LoVo (cell line): ENCODE data around the gene TAB2.

Experiments used
- DNase-seq: peaks from one replicate; pipeline ENCODE4 v3.0.0-alpha.2; 2016; ENCODE audit warnings: low spot score

TAB2 gene

DNA sequence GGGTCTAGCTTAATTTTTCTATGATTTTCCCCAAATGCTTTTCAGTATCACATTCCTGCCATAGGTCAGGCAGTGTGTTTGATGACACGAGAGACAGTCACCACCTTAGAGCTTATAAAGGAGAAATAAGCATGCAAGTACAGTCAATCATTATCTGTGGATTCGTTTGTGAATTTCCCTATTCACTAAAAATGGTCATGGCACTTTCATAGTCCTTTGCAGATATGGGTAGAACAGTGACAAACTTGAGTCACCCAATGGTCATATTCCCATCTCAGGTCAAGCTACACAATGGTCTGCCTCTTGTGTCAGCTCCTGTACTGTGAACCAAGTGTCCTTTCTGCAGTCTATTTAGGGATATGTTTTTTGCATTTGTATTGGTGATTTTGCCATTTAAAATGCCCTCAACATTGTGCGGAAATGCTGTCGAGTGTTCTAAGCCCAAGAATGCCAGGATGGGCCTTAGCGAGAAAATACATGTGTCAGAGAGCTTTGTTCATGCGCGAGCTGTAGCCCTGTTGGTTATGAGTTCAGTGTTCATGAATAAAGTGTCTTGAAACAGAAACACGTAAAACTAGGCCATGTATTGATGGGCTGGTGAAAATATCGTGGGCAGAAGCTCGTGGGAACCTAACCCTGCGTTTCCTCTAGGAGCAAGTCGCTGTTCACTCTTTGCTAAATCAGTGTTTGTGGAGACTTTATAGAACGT, 102.3 kb downstream of the TAB2 start:
- DNase-seq, result no peak

DNA sequence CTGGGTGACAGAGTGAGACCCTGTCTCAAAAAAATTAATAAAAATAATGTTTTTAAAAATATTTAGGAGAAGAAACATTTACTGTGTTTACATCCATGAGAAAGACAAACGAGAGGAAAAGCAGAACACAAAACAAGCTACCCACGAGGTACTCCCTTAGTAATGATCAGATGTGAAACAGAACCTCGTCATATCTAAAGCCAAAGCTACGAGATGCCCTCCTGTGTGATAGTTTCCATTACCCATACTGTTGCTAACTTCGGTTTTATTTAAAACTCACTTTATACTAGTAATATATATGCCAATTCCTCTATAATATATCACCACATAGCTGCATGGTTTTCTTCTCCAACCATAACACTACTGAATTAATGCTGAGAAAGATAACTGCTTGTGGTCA, 103.6 kb downstream of the TAB2 start:
- no peak for DNase-seq

DNA sequence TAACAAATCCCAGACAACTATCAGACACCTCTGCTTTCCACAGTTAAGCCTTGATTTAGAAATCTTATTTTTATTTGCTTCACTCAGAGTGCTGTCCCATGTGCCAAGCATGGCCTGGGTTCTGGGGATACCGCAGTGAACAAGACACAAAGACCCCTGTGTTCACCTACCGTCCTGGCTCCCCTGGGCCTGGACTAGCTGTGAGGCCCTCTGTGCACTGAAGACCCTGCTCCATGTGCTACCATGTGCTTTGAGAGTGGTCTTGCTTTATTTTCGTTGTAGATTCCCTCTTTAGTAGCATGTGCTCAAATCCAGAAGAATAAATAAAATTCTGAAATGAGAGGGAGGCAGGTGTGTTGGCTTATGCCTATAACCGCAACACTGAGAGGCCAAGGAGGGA, 105.1 kb downstream of the TAB2 start:
- no peak for DNase-seq

DNA sequence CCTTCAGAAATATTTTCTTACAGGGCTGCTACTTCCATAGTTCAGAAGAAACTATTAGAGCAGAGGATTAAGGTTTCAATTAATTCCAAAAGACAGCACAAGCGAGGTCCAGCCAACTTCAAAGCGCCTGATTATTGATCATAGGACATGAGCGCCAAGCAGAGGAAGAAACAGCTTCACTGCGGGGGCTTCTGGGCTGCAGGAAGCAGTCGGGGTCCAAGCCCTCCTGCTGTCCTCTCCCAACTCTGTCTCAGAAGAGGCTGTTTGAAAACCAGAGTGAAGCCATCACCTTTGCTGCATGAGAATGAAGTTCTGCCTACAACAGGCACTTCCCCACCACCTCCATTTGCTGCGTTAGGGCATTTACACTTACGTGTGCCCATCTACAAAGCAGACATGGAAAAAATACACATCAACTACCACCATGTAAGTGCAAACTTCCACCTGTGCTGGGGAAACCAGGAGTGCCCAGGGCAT, 106.5 kb downstream of the TAB2 start:
- no peak for DNase-seq

DNA sequence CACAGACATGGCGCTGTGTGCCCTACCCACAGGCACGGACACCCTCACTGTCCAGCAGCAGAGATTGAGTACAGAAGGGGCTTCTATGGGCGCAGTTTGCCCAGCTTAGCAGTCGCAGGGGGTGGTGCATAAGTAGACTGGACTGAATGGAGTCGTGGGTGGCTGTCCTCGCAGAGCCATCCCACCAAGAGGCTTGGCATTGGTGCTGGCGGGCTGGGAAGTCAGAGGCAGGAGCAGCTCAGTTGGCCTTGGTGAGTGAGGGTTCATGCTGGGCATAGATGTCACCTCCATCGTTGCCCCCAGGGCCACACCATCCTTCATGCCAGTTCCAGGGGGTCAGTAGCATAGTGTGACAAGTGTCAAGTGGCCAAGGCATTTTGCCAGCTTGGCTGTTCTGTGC, 107.7 kb downstream of the TAB2 start:
- no peak for DNase-seq

DNA sequence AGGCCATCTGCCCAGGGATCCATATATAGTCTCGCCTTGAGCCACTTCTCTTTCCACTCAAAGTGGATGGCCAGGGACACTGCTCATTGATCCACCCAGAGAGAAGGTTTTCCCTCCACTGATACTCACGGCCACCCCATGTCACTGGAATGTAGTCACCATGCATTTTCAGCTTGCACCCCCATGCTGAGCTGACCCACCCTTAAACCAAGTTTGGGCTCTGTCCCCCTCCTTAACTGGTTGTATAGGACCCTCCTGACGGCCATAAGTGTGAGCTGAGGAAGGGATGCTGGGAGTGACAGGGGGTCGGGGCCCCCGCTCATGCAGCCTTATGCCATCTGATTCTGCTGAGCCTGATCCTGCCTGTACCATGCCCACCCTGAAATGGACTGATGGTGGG, 108.2 kb downstream of the TAB2 start:
- no peak for DNase-seq

DNA sequence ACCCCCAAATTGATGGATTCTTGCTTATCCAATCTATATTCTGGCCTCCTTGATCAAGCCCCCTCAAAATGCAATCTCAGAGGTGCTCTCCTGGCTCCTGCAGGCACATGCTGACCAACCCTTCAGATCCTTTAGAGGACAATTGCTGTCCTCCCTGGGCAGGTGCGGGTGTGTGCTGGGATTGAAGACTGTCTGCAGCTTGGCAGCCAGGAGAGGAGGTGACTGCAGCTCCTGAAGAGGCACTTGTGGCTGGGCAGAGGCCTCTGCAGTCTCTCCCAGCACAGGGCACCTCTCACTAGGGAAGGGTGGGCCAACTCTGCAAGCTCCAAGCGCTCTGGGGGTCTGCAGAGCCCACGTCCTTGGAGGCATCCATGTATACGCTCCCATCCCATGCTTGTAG, 111.1 kb downstream of the TAB2 start:
- no peak for DNase-seq

DNA sequence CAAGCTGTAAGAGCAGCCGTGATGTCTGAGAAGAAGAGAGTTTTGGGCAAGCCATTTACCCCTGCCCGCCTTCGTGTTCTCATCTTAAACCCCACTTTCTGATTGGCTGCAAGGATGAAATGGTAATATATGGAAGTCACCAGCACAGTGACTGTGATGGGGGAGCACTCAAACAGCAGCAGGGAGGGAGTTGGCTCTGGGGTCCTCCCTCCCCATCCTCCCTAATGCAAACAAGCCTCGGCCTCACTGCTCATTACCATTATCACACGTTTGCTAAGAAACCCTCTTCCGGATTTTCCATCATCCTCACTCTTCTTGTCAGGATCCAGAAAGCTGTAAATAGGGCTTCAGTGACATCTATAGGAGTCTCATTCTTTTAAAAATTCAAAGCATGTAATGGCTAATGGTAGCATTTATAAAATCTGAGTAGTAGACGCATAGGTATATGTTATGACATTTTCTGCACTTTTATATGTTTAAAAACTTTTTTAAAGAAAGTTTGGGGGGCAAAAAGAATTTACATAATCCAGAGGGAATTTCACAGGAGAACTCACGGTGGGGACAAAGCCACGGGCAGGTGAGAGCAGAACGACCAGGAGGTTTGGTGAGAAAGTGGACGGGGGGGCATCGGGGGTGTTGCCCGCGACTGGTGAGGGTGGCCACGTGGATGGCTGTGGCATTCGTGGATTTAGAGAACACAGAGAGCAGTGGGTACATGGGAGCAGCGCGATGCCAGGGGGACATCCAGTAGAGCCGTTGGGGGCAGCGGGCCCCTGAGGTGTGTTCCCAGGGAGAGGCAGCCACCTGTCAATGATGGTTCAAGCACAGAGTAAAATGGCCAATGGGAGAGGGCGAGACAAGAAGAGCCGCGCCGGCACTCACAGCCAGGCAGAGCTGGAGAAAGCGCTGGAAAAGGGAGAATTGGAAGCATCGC, 112.2 kb downstream of the TAB2 start:
- no peak for DNase-seq

DNA sequence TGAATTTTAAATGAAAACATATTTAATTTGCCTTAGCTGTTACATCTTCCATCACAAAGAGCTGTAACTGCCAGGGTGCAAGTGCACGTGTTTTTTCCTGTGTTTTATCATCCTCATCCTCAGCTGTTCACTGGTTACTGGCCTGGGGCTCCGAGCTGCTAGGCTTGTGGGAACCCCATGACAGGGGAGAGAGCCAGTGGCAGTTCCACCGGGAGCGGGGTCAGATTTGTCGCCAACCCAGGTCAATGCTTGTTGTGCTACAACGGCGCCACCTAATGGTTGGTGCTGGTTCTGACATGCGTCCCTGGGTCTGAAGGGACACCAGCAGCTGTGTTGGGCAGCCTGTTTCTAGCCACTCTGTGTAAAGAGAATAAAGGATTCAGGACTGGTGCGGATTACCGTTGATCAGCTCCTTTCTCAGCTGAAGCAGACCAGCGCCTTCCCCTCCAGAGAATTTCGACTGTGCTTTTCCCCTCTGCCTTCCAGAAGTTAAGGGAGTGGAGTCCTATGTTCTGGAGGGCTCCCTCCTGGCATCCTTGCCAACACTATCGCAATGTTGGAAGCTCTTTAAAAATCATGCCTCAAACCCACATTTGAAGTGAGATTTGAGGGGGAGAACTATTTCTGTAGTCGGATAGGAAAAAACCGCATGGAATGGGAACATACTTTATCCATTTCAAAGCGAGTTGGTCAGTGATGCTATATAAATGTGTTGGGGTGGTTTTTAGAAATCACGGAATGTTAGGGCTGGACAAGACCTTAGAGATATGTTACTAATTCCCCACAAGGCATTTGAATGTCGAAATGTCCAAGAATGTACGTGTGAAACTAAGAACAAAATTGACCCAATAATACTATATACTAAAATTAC, 114.6 kb downstream of the TAB2 start:
- peak; percentile 82 for DNase-seq

DNA sequence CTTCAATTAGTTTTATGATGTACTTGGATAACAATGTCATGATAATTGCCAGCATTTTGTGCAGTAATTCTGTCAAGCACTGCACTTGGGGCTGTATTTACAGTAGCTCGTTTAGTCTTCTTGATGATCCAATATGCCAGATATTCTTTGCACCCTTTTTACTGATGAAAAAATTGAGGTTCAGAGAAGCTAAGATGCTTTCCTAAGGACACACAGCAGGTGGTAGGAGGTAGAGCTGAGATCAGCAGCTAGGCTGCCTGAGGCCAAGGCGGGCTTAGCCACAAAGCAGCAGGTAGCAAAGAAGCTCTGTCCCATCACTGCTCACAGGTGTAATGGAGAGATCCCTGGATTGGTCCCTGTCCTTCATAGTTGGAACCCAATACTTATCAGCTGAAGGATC, 115.9 kb downstream of the TAB2 start:
- no peak for DNase-seq

DNA sequence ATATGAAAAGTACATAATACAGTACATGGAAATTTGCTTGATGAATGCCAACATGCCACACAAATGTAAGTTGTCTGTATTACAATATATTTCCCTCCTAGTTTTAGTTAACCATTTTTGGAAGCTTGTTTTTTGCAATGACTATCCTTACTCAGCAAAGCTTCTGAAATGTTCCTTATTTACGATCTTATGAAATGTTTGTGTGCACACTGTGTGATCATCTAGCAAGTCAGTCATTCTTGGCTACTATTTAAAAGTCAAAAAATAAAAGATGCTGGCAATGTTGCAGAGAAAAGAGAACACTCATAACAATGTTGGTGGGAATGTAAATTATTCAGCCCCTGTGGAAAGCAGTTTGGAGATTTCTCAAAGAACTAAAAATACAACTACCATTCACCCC, 116.4 kb downstream of the TAB2 start:
- no peak for DNase-seq

DNA sequence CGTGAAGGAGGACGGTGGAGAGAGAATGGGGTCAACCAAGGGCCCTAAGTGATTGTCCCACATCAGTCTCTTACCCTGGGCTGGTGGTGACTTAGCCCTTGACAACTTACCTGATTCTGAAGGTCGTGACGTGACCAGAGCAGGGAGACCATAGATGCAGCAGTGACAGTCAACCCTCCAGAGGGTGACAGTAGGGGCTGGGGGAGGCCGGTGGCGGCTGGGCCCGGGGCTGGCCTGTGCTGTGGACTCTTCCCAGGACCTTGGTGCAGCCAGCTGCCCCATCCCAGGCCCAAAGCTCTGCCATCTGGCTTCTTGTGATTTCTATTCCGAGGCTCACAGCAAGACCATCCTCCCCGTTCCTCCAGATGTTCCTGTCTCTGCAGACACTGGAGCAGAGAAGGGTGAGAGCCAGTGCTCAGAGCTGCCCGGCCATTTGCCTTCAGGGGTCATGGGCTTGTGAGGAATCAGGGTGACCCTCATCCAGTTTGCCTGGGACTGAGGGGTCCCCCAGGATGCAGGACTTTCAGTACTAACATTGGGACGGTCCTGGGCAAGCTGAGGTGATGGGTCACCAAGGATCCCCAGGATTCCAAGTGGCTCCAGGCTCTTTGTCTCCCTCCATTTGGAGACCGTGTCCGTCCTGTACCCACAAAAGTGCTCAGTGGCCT, 118.5 kb downstream of the TAB2 start:
- no peak for DNase-seq

DNA sequence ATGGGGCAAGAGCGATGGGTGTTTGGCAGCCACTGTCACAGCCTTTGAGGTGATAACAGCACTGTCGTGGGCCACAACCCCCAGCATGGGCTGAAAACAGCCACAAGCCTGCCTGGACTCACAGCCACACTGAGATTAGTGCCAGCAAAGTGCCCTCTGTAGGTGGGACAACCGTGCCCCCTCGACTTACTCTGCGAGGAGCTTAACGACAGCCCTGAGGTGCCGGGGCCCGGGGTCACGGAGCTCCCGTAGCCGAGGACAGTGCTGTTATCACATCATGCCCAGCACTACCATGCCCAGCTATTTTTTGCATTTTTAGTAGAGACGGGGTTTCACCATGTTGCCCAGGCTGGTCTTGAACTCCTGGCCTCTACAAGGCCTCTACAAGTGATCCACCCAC, 119.1 kb downstream of the TAB2 start:
- no peak for DNase-seq

DNA sequence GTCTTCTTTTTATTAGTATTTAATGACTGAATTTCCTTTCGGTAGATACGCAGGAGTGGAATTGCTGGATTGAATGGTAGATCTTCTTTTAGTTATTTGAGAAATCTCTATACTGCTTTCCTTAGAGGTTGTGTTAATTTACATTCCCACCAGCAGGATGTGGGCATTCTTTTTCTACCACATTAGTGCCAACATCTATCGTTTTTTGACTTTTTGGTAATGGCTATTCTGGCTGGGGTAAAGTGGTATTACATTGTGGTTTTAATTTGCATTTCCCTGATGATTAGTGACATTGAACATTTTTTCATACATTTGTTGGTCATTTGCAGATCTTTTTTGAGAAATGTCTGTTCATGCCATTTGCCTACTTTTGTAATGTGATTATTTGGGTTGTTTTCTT, 119.7 kb downstream of the TAB2 start:
- DNase-seq, result no peak

DNA sequence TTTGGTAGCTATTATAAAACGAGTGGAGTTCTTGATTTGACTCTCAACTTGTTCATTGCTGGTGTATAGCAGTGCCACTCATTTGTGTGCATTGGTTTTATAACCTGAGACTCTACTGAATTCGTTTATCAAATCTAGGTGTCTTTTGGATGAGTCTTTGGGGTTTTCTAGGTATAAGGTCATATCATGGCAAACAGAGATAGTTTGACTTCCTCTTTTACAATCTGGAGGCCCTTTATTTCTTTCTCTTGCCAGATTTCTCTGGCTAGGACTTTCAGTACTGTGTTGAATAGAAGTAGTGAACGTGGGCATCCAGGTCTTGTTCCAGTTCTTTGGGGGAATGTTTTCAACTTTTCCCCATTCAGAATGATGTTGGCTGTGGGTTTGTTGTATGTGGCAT, 121.3 kb downstream of the TAB2 start:
- no peak for DNase-seq

DNA sequence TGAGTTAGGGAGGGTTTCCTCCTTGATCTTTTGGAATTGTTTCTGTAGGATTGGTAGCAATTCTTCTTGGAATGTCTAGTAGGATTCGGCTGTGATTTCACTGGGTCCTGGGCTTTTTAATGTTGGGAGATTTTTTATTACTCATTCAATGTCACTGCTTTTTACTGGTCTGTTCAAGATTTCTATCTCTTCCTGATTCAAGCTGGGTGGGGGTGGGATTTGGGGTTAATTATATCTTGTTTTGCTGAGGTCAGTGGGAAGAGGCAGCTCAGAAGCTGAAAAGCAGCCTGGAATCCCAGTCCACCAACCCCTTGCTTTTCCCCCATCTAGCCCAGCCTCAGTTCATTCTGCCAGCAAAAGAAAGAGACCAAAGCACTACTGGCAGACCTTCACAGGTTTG, 122.1 kb downstream of the TAB2 start:
- DNase-seq, result no peak

DNA sequence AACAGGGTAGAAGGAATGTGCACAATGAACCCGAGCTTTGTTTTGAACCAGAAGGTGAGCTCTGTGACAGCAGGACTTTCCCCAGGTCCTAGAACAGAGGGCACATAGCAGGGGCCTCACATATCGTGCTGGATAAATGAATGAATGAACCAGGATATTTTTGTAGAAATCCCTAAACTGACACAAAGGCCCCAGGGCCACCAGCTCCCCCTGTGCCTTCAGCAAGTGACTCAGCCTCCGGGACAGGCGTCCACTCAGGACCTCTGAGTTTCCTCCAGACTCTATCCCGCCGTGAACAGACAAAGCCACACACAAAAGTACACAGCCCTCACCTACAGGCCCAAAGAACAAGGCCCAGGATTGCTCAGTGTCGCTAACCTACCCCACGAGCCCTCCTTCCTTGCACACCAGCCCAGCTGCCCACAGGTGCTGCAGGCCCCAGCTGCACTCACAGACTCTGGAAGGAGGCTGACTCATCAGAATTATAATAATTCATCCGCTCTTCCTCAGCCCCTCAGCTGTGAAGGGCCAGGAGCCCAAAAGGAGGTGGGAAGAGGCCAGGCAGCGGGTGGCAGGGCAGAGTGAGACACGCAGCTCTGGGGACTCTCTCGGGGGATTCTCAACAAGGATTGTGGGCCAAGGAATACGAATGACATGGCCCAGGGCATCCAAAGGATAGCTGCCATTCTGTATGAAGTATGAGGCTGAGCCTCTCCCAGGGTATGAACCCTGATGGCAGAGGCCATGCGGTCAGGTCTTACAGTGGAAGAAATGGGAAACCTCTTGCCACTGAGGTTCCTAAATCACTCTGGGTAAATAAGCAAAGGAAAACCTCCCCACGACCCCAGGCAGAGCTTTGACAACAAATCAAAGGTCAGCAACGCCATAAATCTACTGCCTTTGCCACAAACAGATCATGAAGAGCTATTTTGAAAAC, 123.5 kb downstream of the TAB2 start:
- no peak for DNase-seq

DNA sequence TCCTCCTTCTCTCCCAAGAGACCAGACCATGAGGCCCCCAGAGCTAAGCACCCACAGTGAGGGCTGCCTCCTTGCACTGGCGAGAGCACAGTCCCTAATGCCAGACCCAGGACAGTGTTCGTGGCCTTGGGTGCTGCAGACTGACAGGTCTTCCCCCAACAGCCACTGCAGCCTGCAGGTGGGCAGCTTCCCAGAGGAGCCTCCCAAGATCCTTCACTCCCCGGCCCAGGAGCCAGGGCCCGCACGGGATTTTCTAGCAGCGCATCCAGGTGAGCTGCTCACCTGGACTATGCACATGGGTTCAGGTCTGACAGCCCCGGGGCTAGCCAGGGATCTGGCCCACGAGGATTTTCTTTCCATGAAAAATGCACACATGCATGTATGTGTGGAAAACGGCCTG, 124.2 kb downstream of the TAB2 start:
- no peak for DNase-seq

DNA sequence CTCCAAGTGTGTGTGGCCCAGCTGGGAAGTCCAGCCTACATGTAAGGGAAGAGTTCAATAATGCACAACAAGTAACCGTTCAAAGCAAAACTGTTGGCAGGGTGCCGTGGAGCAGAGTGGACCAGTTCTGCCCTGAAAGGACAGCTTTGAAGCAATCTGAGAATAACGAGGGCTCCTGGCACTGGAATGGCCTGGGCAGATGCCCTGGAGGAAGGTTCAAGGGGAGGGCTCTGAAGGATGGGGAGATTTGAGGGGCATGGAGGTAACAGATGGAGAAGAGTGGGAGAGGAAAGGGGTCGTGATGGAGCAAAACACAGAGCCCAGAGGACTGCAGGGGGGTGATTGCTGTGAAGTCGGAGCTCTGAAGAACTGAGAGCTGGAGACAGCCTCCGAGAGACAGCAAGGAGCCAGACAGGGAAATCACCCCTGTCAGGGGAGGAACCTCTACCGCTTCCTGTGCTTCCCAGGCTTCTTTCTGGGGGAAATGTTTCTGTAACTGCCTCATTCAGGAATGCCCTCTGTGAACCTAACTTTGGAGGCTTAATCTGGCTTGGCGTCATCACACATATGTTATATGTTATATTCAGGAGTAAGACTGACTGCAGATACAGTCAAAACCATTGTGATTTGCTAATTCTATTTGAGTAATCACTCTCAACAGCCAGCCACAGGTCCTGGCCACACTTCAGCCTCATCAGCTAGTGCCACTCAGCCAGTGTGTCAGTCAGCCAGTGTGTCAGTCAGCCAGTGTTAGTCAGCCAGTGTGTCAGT, 126.1 kb downstream of the TAB2 start:
- DNase-seq, result no peak
